Transverse colon (tissue), 3 donors: ENCODE measurements around the gene DHCR7.

Experiments
- POLR2A ChIP-seq: fragments of 450-650 bp; IDR thresholded peaks from one replicate; pipeline ENCODE4 v1.6.1; 2016; ENCODE audit warnings: antibody characterized with exemption, mild to moderate bottlenecking, moderate library complexity
- POLR2AphosphoS5 ChIP-seq, 3 donors: sonication (generic); formaldehyde crosslinking; IDR thresholded peaks; one replicate each; pipeline ENCODE4 v1.6.1; 2016; ENCODE audit warnings: antibody characterized with exemption in 3 of 3

DNA sequence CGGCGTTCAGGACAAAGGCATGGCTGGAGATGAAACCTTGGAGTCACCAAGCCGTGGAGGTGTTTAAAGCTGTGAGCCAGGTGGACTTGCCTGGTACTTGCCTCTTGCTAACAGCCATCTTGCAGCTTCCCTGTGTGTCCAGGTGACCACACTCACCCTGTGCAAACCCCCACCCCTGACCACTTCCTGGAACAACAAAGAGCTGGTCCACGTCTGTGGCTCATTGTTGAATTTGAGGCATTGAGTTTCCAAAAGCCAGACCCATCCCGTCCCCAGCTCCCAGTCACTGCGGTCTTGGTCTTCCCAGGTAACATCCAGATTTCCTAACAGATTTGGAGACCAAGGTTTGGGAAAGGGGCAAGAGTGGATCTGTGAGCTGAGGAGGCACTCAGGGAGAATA lies 18.5 kb downstream of the DHCR7 start:
- TF ChIP-seq POLR2AphosphoS5 (IDR thresholded peaks at IDR 0.05) (no peak), POLR2A (no peak)
